HL-60/S4 (cell line): ENCODE measurements around the gene EPB41L5.
"Not testable (repeated sequence)": the region's sequence is repeated elsewhere in the genome, so short reads cannot be mapped to it uniquely, and the experiment has no call there.

Experiments
- in situ Hi-C: fragments of 300-500 bp; cut with MboI; formaldehyde crosslinking; loops from 2 replicates; pipeline ENCODE4 v1.14.3; 2022; ENCODE audit warnings: low sequenced_read_pairs

EPB41L5 gene

DNA sequence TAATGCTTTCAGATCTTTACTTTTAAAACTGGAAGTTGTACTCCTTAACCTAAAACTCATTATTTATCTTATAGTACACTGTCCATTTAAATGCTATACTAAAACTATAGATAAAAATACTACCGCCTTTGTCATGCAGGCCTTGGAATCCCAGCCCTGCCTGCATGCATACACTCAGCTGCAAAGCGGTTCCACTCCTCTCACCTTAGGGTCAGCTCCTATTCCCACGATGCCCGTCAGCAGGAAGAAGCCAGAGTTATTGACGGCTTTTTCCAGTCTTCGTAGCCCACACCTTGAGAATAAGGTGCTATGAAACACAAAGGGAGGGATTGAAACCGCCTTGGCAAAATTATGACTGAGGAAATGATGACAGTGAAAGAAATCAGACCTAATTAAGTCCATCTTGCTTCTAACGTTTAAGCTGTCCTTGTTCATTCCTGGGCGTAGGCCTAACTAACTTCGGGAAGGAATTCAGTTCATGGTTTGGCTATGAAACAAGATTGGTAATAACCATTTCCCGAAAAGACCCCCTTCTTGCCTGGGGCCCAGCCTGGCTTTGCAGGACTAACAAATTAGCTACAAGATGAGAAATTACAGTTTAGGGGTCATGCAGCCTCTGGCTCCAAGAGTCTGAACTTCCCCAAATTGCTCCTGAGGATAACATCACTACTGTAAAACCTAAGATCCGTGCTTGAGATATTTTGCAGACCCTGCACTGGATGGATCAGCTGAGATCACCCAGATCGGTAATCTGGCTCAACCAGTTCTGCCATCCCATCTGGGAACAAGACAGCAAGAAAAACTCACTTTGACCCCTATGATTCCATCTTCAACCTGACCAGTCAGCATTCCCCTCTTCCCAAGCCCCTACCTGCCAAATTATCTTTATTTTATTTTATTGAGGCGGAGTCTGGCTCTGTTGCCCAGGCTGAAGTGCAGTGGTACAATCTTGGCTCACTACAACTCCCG lies 17.1 kb downstream of the EPB41L5 start:
- in situ Hi-C loops = no loop called here

DNA sequence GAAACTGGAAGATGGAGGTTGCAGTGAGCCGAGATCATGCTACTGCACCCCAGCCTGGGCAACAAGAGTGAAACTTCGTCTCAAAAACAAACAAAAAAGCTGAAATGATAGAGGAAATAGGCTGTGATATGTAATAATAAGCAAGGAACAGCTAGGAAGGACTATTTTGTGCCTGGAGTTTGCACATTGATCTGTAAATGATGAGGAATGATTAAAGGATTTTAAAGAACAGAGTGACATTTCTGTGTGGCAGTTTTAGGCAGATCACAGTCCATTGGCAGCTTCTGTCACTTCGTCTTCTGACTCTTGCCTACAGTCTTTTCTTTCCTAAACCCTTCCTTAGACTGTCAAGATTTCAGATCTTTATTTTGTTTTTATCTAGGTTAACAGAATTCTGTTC lies 19.4 kb downstream of the EPB41L5 start:
- in situ Hi-C loops = no loop called here

GRCh38 chr2:120034027-120034426 lies 21.1 kb downstream of the EPB41L5 start:
- in situ Hi-C loops = no loop called here

GRCh38 chr2:120034621-120035020 lies 21.7 kb downstream of the EPB41L5 start:
- in situ Hi-C loops = no loop called here

- in situ Hi-C loops = no loop called here
These were observed 23.3 kb downstream of the EPB41L5 start for GRCh38 chr2:120036145-120036544.

GRCh38 chr2:120037995-120038541 lies 25.2 kb downstream of the EPB41L5 start:
- in situ Hi-C loops = no loop called here

DNA sequence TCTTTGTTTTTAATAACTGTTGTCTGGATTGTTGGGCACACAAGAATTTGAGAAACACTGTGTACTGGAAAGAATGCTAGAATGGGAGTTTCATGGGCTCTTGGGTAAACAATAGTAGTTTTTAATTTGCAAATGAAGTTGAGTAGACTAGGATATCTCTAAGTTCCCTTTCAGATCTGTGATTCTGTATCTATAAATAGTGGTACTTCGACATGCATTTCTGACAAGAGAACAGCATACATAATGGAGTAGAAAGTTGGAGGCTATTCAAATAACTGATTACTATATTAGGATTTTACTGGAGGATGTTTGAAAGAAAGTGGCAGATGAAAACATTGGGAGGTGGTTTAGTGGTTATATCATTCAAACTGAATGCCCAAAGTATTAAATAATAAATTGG lies 29.5 kb downstream of the EPB41L5 start:
- in situ Hi-C loops = no loop called here

GRCh38 chr2:120044336-120044735 lies 31.5 kb downstream of the EPB41L5 start:
- in situ Hi-C loops = no loop called here

DNA sequence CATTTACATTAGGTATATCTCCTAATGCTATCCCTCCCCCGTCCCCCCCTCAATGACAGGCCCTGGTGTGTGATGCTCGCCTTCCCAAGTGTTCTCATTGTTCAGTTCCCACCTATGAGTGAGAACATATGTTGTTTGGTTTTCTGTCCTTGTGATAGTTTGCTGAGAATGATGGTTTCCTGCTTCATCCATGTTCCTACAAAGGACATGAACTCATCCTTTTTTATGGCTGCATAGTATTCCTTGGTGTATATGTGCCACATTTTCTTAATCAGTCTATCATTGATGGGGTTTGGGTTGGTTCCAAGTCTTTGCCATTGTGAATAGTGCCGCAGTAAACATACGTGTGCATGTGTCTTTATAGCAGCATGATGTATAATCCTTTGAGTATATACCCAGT lies 32.9 kb downstream of the EPB41L5 start:
- in situ Hi-C loops = not testable (repeated sequence)

- in situ Hi-C loops = not testable (repeated sequence)
These were observed 33.4 kb downstream of the EPB41L5 start for GRCh38 chr2:120046252-120046651.

DNA sequence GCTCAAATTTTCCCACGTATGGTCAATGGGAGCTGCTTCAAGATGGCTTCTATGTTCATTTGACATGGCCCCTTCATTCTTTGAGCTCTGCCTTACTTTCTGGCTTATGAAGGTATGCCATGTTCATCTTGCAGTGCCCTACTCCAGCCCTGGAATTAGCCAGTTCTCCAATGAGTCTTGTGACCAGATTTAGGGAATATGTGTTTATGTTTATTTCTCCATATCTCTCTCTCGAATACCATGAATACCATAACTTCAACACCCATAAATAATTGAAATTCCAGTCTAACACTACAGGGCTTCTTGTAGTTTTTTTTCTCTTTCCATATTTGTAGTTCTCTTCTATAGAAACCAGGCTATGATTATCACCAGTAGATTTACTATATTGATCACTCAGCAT lies 39.7 kb downstream of the EPB41L5 start:
- in situ Hi-C loops = no loop called here

GRCh38 chr2:120053891-120054290 lies 41.0 kb downstream of the EPB41L5 start:
- in situ Hi-C loops = no loop called here

DNA sequence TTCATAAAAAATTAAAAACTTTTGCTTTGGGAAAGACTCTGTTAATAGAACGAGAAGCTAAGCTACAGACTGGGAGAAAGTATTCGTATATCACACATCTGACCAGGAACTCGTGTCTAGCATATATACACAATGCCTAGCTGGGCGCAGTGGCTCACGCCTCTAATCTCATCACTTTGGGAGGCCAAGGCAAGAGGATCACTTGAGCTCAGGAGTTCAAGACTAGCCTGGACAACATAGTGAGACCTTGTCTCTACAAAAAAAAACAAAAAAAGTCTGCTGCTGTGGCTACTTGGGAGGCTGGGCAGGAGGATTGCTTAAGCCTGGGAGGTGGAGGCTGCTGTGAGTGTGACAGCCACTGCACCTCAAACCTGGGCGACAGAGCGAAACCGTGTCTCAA lies 46.6 kb downstream of the EPB41L5 start:
- in situ Hi-C loops = no loop called here

- in situ Hi-C loops = no loop called here
These were observed 47.3 kb downstream of the EPB41L5 start for GRCh38 chr2:120060088-120060623.

- in situ Hi-C loops = no loop called here
These were observed 51.8 kb downstream of the EPB41L5 start for GRCh38 chr2:120064664-120065063.

DNA sequence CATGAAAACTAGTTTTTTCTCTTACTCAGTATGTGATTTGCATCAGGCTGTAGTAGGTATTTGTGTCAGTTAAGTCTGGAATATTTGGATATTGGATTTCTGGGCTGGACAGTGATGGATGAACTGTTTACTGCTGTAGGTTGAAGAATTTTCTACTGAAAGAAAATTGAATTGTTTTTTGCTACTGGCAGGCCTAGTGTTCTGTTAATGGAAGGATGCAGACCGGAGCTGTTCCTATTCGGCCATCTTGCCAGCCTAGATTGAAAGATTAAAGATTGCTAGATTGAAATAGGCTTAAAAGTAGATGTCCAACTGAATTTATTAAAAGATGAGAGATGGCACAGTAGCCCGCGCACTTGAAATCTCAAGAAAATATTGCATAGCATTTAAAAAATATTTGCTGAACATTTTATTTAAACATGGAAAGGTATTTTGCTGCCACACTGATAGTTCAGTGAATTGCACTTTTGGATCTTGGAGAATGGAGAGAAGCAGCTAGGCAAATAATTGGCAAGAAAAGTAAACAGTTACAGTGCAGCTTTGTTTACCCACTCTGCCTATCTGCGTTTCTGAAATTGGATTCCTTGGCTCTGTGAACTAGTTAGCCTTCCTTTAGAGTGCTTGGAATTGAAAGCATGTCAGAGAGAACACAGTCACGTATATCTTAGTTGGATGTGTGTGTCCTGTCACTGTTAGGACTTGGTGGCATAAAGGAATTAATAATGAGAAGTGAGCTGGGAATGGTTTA lies 54.1 kb downstream of the EPB41L5 start:
- in situ Hi-C loops = no loop called here

DNA sequence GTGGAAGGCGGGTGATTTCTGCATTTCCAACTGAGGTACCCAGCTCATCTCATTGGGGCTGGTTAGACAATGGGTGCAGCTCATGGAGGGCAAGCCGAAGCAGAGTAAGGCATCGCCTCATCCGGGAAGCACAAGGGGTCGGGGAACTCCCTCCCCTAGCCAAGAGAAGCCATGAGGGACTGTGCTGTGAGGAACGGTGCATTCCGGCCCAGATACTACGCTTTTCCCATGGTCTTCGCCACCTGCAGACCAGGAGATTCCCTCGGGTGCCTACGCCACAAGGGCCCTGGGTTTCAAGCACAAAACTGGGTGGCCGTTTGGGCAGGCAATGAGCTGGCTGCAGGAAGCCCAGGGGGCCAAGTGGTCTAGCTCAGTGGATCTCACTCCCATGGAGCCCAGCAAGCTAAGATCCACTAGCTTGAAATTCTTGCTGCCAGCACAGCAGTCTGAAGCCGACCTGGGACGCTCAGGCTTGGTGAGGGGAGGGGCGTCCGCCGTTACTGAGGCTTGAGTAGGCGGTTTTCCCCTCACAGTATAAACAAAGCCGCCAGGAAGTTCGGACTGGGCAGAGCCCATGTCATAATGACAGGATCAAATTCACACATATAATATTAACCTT lies 55.3 kb downstream of the EPB41L5 start:
- in situ Hi-C loops = not testable (repeated sequence)

- in situ Hi-C loops = no loop called here
These were observed 62.7 kb downstream of the EPB41L5 start for GRCh38 chr2:120075545-120075944.

DNA sequence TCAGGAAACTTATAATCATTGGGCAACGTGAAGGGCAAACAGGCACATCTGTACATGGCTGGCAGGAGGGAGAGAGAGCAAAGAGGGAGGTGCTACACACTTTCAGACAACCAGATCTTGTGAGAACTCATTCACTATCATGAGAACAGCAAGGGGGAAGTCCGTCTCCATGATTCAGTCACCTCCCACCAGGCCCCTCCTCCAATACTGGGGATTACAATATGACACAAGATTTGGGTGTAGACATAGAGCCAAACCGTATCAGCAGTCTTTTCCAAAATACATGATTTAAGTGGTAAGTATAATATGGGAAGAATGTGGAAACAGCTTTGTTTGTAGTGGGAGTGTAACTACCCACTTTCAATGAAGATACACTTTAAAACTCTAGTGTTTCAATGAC lies 65.0 kb downstream of the EPB41L5 start:
- in situ Hi-C loops = no loop called here

- in situ Hi-C loops = no loop called here
These were observed 66.8 kb downstream of the EPB41L5 start for GRCh38 chr2:120079647-120080046.

DNA sequence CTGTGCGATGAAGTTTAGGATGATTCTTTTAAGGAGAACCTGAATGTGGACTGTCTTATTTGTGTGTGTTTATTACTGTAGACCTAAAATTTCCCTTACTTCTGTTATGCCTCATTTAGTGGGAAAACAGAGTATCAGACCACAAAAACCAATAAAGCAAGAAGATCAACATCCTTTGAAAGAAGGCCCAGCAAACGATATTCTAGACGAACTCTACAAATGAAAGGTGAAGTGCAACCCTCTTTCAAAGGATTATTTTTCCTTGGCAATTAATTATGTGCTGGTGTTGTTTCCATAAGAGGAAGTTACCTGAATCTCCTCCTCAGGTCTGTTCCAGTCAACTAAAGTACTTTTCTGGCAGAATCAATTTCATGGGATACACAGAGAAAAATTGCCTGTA lies 78.6 kb downstream of the EPB41L5 start:
- in situ Hi-C loops = no loop called here
